Stimulated activated CD8-positive, alpha-beta memory T cell treated with anti-CD3 and anti-CD28 coated beads, Interleukin-7, amount 100 ng/mL, for 24 hours (primary cell): ENCODE measurements around the gene CERK.
"Not testable (repeated sequence)": the region's sequence is repeated elsewhere in the genome, so short reads cannot be mapped to it uniquely, and the experiment has no call there.

ENCODE experiments used
- DNase-seq: peaks from one replicate; pipeline ENCODE4 v3.0.0-alpha.2; 2020; ENCODE audit warnings: low read depth

Gene CERK

GRCh38 chr22:46748908-46749675, 11.0 kb upstream of the CERK start:
- DNase-seq: no peak

DNA sequence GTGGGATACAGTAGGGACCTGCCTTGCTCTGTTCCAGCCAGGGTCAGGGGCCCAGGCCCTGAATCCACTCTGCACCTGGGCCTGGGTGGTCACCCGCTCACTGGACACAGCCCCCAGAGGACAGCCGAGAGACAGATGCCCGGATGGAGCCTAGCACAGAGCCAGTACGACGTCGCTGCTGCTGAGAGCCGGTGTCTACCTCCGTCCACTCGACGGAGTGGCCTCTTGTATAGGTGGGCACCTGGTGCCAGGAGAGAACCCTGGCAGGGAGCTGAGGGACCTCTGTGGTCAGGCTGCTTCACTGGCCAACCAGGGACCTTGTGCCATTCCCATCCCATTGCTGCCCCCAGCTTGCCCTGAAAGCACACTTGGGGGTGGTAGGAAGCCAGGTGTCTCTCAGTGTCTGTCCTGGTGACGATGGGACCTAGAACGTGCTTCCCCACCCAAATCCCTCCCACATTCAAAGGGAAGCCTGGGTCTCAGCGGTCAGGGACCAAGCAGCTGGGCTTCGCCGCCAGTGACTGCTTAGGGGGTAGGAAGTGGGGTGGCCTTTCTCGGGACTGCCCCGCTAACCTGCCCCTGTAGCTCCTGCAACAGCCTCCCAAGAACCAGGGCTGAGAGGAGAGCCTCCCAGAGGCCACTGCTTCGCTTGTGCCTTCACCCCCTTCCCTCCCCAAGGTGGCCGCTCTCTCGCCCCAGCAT, 10.3 kb upstream of the CERK start:
- no peak for DNase-seq

- DNase-seq: no peak
Observed at GRCh38 chr22:46747646-46748045, 9.6 kb upstream of the CERK start.

- no peak for DNase-seq
Observed at GRCh38 chr22:46746620-46747019, 8.6 kb upstream of the CERK start.

- DNase-seq: no peak
Observed at GRCh38 chr22:46746192-46746591, 8.1 kb upstream of the CERK start.

DNA sequence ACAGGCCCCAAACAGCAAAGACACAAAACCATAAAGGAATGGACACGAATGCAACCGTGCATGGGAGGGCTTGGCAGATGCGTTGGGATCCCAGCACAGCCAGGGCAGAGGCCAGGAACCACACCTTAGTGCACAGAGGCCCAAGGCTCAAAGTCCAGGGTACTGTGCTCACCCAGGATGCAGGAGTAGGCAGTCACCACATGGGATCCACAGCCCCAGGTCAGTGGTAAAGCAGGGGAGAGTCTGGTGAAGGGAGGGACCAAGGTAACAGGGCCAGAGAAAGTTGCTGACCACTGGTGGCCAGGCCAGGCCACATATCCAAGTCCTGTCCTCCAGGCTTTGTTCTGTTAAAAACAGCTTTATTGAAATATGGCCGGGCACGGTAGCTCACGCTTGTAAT, 6.5 kb upstream of the CERK start:
- no peak for DNase-seq

- DNase-seq: no peak
Observed at GRCh38 chr22:46742576-46743221, 4.6 kb upstream of the CERK start.

GRCh38 chr22:46741974-46742519, 4.0 kb upstream of the CERK start:
- no peak for DNase-seq

DNA sequence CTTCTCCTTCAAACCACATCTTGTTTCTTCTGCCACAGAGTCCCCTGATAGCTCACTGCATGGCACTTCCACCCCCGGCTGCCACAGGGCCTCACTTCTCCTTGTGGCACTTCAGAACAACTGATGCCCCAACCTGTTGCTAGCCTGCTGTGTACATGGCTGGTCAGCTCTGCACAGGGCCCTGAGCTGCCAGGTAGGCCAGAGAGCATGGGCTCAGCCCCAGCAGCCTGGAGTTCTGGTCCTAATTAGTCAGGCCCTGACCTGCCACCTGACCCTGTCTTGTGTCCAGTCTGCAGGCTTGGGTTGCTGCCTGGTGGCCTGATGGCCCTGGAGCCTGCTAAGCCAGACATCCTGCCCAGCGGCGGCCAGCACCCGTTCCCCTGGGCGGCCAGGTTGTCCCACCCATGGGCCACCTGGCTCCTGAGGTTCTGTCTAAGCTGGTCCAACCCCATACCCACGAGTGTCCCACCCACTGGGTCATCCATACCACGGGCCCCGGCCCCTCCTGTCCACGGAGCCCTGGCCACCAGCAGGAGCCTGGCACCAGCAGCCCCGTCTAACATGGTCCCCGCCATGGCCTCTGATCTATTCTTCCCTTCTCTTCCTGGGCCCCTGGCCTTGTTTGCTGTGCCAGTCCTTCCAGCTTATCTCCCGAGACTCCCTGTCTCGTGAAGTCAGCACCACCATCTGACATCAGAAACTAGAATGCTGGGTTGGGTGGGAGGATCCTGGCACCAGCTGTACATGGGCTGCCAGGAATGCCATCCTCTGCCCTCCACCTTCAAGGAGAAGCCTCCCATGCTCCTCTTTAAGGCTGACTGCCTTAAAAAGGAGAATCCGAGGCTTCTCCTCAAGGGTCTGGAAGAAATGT, 3.1 kb upstream of the CERK start:
- DNase-seq: no peak

DNA sequence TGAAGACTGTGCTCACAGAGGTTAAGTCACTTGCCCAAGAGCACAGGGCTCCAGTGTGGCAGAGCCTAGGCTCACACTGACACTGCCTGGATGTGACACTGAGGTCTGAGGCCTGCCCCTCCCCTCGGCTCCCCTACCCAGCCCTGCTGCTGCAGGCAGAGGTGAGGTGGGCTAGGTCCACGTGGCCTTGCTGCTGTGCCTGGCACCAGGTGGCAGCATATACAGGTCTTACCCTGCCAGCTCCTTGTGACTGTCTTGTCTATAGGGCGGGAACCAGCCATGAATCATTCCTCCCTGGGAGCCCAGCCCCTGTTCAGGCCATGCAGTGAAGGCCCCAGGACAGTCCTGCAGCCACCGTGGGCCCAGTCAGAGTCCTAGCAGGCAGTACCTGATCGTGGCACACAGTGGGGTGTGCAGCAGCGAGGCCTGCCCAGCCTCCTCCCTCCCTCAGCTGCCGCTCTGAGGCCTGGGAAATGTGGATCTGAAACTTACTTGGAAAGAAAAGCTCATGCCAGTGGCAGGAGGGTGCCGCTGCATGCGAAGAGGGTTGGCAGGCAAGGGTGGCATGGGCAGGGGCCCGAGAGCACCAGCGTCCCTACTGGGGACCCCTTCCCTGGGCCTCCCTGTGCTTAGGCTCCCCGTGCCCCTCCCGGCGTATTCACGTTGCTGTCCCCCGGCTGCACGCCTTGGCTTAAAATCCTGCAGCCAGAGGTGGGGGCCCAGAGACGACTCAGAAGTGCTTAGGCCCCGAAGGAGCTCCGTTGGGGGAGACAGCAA, 1.2 kb upstream of the CERK start:
- DNase-seq: no peak

DNA sequence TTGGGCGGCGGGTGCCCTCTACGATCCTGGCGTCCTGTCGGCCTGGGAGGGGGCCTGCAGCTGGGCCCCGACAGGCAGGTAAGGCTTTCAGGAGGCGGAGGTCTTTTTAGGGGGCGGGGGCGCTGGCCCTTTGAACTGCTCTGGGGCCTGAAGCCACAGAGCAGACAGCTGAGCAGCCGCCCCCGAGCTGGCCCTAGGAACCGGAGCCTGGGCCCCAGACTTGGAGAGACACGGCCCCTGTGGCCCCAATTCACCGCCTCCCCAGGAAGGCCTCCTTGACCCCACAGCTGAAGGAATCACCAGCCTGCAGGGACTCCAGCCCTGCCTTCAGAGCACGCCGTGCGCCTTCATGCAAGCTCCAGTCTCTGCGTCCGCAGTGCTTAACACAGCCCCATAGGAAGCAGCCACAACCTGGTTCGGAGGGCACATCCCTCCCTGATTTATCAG, 618 bp upstream of the CERK start:
- no peak for DNase-seq

DNA sequence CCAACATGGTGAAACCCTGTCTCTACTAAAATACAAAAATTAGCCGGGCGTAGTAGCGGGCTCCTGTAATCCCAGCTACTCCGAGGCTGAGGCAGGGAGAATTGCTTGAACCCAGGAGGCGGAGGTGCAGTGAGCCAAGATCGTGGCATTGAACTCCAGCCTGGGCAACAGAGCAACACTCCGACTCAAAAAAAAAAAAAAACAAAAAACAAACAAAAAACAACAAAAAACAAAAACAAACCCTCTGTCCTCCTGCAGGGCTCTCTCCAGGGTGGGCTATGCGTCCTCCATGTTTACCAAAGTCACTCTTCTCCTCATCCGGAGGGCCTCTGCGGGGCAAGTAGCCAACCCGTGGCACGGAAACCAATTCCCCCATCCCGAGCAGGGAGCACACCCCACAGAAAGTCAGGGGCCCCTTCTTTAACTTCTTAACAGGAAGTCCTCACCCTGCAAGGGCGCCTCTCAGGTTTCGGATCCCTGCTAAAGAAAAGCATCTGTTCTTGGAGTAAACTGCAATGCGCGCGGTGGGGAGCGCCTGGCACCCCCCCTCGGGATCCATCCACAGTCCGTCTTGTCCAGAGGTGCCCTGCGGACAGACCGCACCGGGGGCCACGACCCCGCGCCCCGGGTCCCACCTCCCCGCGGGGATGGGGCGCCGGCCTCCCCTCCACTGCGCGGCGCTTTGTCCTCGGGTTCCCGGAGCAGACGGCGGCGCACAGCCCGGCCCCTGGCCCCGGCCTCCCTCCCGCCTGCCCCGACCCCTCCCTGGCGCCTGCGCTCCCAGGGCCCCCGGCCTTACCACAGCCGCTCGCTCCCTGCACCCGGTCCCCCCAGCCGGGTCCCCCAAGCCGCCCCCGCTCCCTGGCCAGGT, 712 bp downstream of the CERK start:
- no peak for DNase-seq

DNA sequence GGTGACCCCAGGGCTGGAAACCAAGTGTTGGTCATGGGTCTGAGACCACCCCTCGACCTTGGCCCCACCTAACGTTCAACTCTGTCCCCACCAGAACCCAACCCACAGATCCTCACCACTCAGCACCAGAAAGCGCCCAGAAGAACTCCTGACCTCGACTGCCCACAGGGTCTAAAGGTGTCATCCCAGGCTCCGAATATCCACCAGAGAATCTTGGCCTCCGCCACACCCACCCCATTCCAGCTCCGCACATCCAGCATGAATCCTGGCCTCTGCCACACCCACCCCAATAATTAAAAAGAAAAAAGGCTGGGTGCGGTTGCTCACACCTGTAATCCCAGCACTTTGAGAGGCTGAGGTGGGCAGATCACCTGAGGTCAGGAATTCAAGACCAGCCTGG, 1.3 kb downstream of the CERK start:
- DNase-seq: no peak

- DNase-seq: no peak
Observed at GRCh38 chr22:46735747-46736608, 2.1 kb downstream of the CERK start.

DNA sequence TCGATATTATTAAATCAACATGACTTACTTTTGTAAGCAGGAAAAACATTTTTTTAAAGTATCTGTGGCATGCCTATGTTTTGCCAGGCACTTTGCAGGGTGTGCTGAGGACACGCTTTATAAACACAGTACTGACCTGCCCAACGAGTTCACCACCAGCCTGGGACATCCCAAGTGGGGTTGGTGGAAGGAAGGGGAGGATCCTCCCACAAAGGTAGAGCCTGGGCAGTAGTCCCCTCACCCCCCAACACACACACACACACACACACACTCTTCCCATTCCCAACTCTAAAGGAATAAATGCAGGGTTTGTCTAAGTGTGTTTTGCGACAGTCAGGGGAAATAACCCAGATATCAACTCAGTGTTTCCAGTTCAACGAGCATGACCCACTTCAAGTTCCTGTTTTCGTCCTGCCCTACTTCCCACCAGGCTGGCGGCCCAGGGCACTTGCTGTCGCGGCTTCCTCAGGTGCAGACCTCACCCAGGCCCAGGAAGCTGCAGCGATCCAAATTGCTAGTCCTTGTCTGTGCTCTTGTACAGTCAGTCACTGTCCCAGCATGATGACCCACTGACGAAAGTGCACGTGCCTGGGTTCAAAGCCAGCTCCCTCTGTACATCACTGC, 3.1 kb downstream of the CERK start:
- DNase-seq: no peak

GRCh38 chr22:46734213-46734722, 3.8 kb downstream of the CERK start:
- not testable (repeated sequence) for DNase-seq

GRCh38 chr22:46732513-46732912, 5.5 kb downstream of the CERK start:
- no peak for DNase-seq

DNA sequence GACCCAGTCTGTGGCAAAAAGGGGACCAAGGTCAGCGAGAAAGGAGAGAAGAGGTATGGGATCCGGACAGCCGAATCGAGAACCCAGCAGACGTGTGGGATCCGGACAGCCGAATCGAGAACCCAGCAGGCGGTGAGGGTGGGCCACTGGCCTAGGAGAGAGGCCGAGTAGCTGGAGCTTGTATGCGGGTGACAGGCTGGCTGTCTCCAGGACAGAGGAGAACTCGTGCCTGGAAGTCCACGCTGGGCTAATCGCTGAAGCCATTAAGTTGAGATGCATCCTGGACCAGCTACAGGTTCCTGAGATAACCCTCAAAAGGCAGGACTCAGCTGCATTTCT, 6.0 kb downstream of the CERK start:
- no peak for DNase-seq
